CD4-positive, alpha-beta T cell (primary cell): ENCODE data around the gene MLN. TPM values are rescaled to one million over a fixed set of nuclear protein-coding genes. Genes with fewer than 3 reads are reported as not detected.

Source experiments
- ATAC-seq: fragments of 200-7000 bp; cut with Tn5 transposase; one replicate; pipeline ENCODE4 v1.10.0; 2022; ENCODE audit warnings: mild to moderate bottlenecking; ENCODE audit not compliant: poor library complexity
- CTCF ChIA-PET: fragments of 350-600 bp; sonication (Branson Sonifier 250); formaldehyde crosslinking; loops from one replicate; lab custom pipeline; 2021; ENCODE audit warnings: antibody characterized with exemption, inconsistent platforms; lab: Charles Lee
- POLR2A ChIA-PET: fragments of 350-600 bp; sonication (Branson Sonifier 250); formaldehyde crosslinking; loops from one replicate; lab custom pipeline; 2021; ENCODE audit warnings: antibody characterized with exemption, inconsistent platforms; lab: Charles Lee
- DNase-seq, 14 experiments: peaks; one replicate each; pipeline ENCODE4 v3.0.0-alpha.2; 2013 to 2020; ENCODE audit warnings: mixed read lengths in 2 of 14
- H3K27ac ChIP-seq, 2 donors: one replicate each; pipeline versions ENCODE4 v1.5.1 to v1.7.0; 2013; ENCODE audit warnings: low read length in 2 of 2, low read depth in 1 of 2, mild to moderate bottlenecking in 1 of 2
- H3K27me3 ChIP-seq, 2 experiments: 1 replicate in 1 of 2; 2 replicates in 1 of 2; pipeline versions ENCODE4 v1.6.1 to v1.7.0; 2013; ENCODE audit warnings: low read length in 2 of 2, control low read depth in 1 of 2, mild to moderate bottlenecking in 1 of 2, moderate library complexity in 1 of 2; ENCODE audit not compliant: insufficient read depth in 2 of 2, control insufficient read depth in 1 of 2
- H3K36me3 ChIP-seq: one replicate; pipeline ENCODE4 v1.6.1; 2013; ENCODE audit warnings: low read length, control low read depth; ENCODE audit not compliant: insufficient read depth
- H3K4me1 ChIP-seq: one replicate; pipeline ENCODE4 v1.6.1; 2013; ENCODE audit warnings: low read length, control low read depth; ENCODE audit not compliant: insufficient read depth
- H3K4me3 ChIP-seq: one replicate; pipeline ENCODE4 v1.5.1; 2013; ENCODE audit warnings: mild to moderate bottlenecking, low read length, moderate library complexity
- H3K9me3 ChIP-seq, 2 experiments: 1 replicate in 1 of 2; 2 replicates in 1 of 2; pipeline versions ENCODE4 v1.6.1 to v1.7.0; 2013; ENCODE audit warnings: low read length in 2 of 2, mild to moderate bottlenecking in 2 of 2, control low read depth in 1 of 2, moderate library complexity in 1 of 2; ENCODE audit not compliant: control insufficient read depth in 1 of 2, insufficient read depth in 1 of 2
- H3K27ac Mint-ChIP-seq: one replicate; pipeline ENCODE4 v1.8.0; 2020; ENCODE audit warnings: mixed read lengths
- H3K27me3 Mint-ChIP-seq: one replicate; pipeline ENCODE4 v1.8.0; 2021; ENCODE audit warnings: mixed read lengths
- H3K36me3 Mint-ChIP-seq: one replicate; pipeline ENCODE4 v1.8.0; 2021; ENCODE audit warnings: low read depth, mixed read lengths
- H3K4me1 Mint-ChIP-seq: one replicate; pipeline ENCODE4 v1.8.0; 2021; ENCODE audit warnings: low read depth, mixed read lengths
- H3K4me3 Mint-ChIP-seq: one replicate; pipeline ENCODE4 v1.8.0; 2020; ENCODE audit warnings: mild to moderate bottlenecking, mixed read lengths
- H3K9me3 Mint-ChIP-seq: one replicate; pipeline ENCODE4 v1.8.0; 2020; ENCODE audit warnings: mixed read lengths
- intact Hi-C, 2 experiments: fragments of 100-400 bp; cut with DNase I in 1 of 2; cut with micrococcal nuclease in 1 of 2; formaldehyde crosslinking; loops; one replicate each; pipeline versions ENCODE4 v1.15.1 to v1.9.0; 2023 to 2025; cut with DNase I, micrococcal nuclease
- total RNA-seq, 174 experiments: library from RNA in 2 of 174; stranded (reverse) in 2 of 174; gene quantifications; one replicate each; pipeline ENCODE4 v1.2.3 and lab custom pipeline; 2021 to 2026
- TF ChIP-seq, protein P1 (sequence below): fragments of 200-600 bp; IDR thresholded peaks from one replicate; pipeline ENCODE4 v1.8.0; 2022; ENCODE audit warnings: antibody characterized with exemption, mild to moderate bottlenecking

The MLN gene
- total RNA-seq, 2 experiments from 2014 or later, result not detected

GRCh38 chr6:33807606-33808005 lies 3.8 kb upstream of the MLN start:
- CTCF ChIA-PET, result no interaction called here
- peaks cover 48% of the 10 kb centered on the region for H3K27me3 Mint-ChIP-seq

DNA sequence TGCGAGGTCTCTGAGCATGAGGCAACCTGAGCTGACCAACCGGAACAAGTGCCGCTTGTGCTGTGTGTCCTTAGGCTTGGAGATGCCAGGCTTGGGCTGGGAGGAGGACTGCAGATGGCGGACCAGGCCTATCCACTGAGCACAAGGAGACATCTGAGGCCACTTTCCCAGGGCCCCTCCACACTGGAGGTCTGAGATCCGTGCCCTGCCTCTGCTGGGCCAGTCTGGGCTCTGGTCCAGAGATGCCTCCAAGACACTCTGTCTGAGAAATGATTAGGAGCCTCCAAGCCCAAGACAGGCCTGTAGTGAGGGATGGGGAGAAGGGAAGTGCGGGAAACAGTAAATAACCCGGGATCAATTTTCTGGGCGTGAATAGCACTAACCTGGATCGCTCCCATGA lies 3.0 kb upstream of the MLN start:
- TF ChIP-seq, protein P1, sequence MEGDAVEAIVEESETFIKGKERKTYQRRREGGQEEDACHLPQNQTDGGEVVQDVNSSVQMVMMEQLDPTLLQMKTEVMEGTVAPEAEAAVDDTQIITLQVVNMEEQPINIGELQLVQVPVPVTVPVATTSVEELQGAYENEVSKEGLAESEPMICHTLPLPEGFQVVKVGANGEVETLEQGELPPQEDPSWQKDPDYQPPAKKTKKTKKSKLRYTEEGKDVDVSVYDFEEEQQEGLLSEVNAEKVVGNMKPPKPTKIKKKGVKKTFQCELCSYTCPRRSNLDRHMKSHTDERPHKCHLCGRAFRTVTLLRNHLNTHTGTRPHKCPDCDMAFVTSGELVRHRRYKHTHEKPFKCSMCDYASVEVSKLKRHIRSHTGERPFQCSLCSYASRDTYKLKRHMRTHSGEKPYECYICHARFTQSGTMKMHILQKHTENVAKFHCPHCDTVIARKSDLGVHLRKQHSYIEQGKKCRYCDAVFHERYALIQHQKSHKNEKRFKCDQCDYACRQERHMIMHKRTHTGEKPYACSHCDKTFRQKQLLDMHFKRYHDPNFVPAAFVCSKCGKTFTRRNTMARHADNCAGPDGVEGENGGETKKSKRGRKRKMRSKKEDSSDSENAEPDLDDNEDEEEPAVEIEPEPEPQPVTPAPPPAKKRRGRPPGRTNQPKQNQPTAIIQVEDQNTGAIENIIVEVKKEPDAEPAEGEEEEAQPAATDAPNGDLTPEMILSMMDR, result no peak
- no peaks in the 10 kb centered on the region for H3K9me3 Mint-ChIP-seq
- no peak for ATAC-seq
- no peak for DNase-seq
- H3K36me3 Mint-ChIP-seq, result no peaks in the 10 kb centered on the region
- intact Hi-C loops, result no loop called here
- ChIA-PET POLR2A (no interaction called here), CTCF (no interaction called here)
- peaks cover 29% of the 10 kb centered on the region for H3K4me1 Mint-ChIP-seq
- H3K27me3 Mint-ChIP-seq, result peaks cover 41% of the 10 kb centered on the region
- Histone ChIP-seq H3K27ac (no peak overlapping the region), H3K27me3 (peaks cover 21 to 22% of the 10 kb centered on the region in 2 experiments), H3K36me3 (no peaks in the 10 kb centered on the region), H3K4me3 (no peak overlapping the region), H3K4me1 (peaks cover 15% of the 10 kb centered on the region), H3K9me3 (no peaks in the 10 kb centered on the region)
- H3K27ac Mint-ChIP-seq, result no peak overlapping the region
- no peak overlapping the region for H3K4me3 Mint-ChIP-seq

More at GRCh38 chr6:33807606-33808005, 3.8 kb upstream of the MLN start:
- Mint-ChIP-seq H3K36me3 (no peaks in the 10 kb centered on the region), H3K4me3 (no peak overlapping the region), H3K27ac (no peak overlapping the region), H3K9me3 (no peaks in the 10 kb centered on the region), H3K4me1 (peaks cover 29% of the 10 kb centered on the region)
- Histone ChIP-seq H3K36me3 (no peaks in the 10 kb centered on the region), H3K9me3 (no peaks in the 10 kb centered on the region), H3K4me1 (peaks cover 15% of the 10 kb centered on the region), H3K27ac (no peak overlapping the region), H3K27me3 (peaks cover 22 to 29% of the 10 kb centered on the region in 2 experiments), H3K4me3 (no peak overlapping the region)
- DNase-seq (peak in 1 of 14 experiments; percentile 12), ATAC-seq (no peak)
- POLR2A ChIA-PET, result no interaction called here
- intact Hi-C loops, result no loop called here
- TF ChIP-seq, protein P1, result no peak

DNA sequence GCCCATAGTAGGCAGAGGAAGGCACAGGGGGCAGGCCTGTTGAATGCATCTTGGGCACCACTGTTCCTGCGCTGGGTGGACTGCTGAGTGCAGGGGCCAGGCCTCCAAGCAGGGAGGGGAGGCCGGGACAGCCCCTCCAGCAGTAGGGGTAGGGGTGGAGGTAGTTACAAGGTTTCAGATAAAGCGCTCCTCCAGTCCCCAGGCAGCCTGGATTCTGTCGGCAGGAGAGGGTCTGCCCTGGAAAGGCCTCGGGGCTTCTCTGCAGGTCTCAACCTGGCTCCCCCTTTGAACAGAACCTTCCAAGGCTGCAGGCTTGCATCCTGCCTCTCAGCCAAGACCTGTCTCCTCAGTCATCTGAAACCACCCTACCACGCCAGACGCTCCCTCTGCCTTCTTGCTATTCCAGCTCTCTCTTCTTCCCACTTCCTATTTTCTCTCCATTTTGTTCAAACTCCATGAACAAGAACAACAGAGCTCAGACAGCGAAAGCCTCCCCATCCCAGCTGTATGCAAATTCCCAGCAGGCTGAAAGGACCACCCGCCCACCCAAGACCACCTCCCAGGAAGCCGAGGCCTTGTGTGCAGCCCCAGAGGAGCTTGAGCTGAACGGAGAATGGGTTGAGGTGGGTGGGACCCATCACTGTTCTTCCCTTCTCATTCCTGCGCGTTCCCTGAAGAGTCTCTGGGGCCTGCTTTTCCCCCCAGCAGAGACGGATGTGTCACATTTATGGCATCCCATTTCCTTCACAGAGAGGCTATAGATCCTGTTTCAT lies 1.4 kb downstream of the MLN start:
- Histone ChIP-seq H3K36me3 (no peaks in the 10 kb centered on the region), H3K4me1 (peaks cover 4% of the 10 kb centered on the region), H3K9me3 (no peaks in the 10 kb centered on the region), H3K27ac (no peak overlapping the region), H3K27me3 (peaks cover 0 to 5% of the 10 kb centered on the region in 2 experiments), H3K4me3 (no peak overlapping the region)
- no peak overlapping the region for H3K4me3 Mint-ChIP-seq
- TF ChIP-seq, protein P1, result no peak
- DNase-seq, result no peak
- no peaks in the 10 kb centered on the region for H3K36me3 Mint-ChIP-seq
- H3K9me3 Mint-ChIP-seq, result no peaks in the 10 kb centered on the region
- ChIA-PET CTCF (no interaction called here), POLR2A (no interaction called here)
- no peak overlapping the region for H3K27ac Mint-ChIP-seq
- intact Hi-C loops, result no loop called here
- peaks cover 7% of the 10 kb centered on the region for H3K27me3 Mint-ChIP-seq
- ATAC-seq, result no peak
- peaks cover 7% of the 10 kb centered on the region for H3K4me1 Mint-ChIP-seq
